ENCODE data around the gene SF3B2.

GRCh38 chr11:66008095-66008467 is 44.1 kb upstream of the SF3B2 start:
- TF ChIP-seq CTCF (IDR thresholded peaks at IDR 0.05) (no peak), POLR2A (IDR thresholded peaks at IDR 0.05) (no peak), EP300 (IDR thresholded peaks at IDR 0.05) (no peak)

Measured in ovary (tissue), 3 donors.